HG02884 (cell line): ENCODE data around the gene CDT1.
A peak's percentile ranks its signal among the peaks of the same experiment; 100 is the strongest.

Experiments used
- ATAC-seq: cut with Tn5 transposase; IDR thresholded peaks from one replicate; pipeline ENCODE4 v1.9.1; 2021; ENCODE audit warnings: mild to moderate bottlenecking, moderate library complexity; ENCODE audit not compliant: unreplicated experiment

Gene CDT1

DNA sequence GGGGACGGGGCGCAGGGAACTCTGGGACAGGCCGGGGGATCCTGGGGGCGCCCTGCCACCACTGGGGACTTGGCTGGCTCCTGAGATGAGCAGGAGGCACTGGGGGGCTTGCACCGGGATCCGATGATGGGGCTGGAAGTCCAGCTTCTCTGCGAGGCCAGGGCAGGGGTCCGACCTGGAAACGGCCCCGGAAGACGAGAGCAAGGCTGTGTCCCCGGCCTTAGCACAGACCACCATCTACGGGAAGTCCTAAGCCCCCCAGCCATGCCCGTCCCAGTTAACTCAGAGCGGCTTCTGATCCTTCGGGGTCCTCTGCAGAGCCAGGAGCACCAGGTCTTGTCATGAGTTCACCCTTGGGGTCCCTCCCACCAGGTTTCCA is 573 bp downstream of the CDT1 start:
- no peak for ATAC-seq

GRCh38 chr16:88804552-88805339 is 1.2 kb downstream of the CDT1 start:
- no peak for ATAC-seq

- no peak for ATAC-seq
Observed at GRCh38 chr16:88805340-88805715, 1.7 kb downstream of the CDT1 start.

- ATAC-seq: no peak
Observed at GRCh38 chr16:88805887-88806393, 2.4 kb downstream of the CDT1 start.

- no peak for ATAC-seq
Observed at GRCh38 chr16:88806491-88807111, 3.0 kb downstream of the CDT1 start.

DNA sequence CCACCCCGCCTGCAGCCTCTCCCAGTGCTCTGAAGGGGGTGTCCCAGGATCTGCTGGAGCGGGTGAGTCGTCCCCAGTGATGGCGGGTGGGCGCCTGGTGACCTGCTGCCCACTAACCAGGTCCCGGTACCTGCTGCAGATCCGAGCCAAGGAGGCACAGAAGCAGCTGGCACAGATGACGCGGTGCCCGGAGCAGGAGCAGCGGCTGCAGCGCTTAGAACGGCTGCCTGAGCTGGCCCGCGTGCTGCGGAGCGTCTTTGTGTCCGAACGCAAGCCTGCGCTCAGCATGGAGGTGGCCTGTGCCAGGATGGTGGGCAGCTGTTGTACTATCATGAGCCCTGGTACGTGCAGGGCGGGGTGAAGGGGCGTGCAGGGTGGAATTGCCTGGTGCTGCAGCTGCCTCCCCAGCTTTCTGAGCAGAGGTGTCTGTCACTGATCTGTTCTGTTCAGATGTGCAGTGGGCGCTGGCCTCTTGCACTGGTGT is 3.6 kb downstream of the CDT1 start:
- ATAC-seq: no peak

GRCh38 chr16:88807626-88808453 is 4.3 kb downstream of the CDT1 start:
- ATAC-seq: no peak

GRCh38 chr16:88809068-88809675 is 5.6 kb downstream of the CDT1 start:
- no peak for ATAC-seq

DNA sequence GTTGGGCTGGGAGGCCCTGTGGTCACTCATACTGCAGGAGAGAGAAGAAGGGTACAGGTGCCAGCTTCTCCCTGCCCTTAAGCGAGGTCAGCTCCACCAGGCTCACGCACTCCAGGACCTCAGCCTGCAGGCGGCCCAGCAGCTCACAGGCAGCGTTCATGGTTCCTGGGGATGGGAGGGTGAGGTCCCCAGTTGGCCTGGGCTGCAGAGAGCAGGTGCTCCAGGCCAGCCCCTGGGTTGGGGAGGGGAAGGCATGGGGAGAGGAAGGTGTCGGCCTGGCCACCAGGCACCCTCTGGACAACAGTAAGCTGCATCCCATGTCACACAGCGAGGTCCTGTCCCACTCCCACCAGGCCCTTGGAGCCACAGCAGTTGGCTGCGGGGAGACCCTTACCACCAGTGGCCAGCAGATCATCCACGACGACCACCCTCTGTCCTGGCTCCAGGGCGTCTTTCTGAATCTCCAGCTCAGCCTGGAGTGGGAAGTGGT is 6.1 kb downstream of the CDT1 start:
- ATAC-seq: no peak

DNA sequence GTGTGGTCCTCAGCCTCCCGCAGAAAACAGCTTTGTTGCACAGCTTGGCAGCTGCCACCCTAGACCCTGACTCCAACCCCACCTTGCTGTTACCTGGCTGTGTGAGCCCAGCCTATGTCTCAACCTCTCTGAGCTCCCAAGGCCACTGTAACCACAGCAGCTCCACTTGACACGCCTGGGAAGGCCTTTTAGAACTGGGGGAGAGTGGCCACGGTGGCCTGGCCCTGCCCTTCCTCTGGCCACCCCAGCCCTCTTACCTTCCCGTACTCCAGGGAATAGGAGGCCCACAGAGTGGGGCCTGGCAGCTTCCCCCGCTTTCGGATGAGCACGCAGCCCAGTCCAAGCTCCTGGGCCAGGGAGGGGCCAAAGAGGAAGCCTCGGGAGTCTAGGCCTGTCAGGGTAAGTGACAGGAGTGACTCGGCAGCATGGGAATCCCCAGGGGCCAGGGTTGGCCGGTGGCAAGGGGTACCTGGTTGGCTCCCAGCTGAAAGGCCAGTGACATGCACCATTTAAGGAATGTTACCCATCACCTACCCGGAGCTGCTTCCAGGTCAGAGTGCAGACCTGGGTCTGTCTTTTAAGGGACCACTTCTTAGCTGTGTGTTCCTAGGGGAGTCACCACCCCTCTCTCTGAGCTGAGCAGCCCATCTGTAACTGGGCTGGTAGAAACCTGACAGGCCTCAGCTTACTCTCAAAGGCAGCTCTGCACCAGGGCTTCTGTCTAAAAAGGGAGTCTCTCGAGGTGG is 6.8 kb downstream of the CDT1 start:
- ATAC-seq: no peak

DNA sequence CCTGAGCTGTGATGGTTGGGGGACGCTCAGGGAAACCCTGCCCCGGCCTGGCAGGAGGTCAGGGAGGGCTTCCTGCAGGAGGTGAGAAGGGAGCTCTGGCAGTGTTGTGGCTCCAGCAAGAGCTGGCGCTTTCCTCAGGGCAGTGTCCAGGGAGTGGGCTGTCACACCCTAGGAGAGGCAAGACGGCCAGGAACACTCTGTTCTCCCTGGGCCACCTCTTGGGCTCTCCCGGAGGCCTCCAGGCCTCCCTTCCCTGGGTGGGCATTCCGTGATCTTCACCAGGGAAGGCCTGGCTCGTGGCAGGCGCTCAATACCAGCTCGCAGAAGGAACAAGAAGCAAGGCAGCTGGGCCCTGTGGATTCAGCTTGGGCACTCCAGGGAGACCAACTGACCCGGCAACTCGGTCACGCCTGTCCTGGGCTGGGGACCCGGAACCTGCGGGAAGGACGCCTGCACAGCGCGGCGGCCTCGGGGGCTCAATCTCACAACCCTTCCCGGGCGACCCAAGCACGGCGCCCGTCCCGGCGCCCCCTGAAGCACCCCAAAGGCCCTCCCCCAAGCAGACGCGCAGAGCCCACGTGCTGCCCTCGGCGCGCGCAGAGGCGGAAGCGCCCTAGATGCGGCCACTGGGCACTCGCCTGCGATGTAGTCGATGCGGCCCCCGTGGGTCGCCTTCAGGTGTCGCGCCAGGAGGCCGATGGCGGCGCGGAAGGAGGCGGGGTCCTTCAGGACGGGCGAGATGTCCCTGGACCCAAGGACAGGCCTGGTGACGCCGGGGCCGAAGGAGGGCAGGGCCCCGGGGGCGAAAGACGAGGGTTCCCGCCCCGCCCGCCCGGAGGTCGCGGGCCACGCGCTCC is 7.6 kb downstream of the CDT1 start:
- ATAC-seq: peak; percentile 41

DNA sequence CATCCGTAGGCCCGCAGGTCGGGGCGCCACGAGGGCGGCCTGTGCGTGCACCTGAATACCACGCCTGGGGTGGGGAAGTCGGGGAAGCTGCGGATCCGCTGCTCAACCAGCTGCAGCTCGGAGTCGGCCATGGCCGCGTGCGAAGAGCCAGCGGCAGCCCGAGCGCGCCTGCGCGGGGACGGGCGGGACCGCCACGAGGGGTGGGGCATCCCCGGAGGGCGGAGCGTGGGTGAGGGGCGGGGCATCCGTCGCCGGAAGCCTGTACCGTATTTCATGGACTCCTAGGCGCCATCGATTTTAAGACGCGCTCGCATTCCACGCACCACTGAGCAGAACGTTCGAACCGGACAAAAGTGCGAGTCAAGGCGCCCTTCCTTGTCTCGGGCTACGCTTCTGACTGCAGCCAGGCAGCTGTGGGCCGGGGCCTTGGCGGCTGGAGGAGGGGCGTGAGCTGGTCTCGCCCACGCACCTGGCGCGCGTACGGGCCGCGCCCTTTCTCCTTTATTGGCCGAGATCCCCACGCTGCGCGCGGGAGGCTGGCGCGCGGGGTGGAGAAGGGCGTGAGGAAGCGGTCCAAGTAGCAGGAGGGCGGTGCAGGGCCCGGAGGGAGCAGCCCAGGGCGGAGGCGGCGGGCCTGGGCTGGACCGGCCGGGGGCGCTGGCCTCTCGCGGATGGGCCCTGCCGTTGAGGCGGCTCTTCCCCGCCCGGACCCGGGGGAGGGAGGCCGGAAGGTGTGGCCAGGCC is 8.4 kb downstream of the CDT1 start, which contains the start of gene APRT:
Gene APRT, minus strand, starts transcription at position 160 of the 744 bp plus-strand sequence. Its CDS starts 29 bp downstream, at position 131.
- ATAC-seq: peak; percentile 67

- ATAC-seq: no peak
Observed at GRCh38 chr16:88812513-88813268, 9.1 kb downstream of the CDT1 start.

- no peak for ATAC-seq
Observed at GRCh38 chr16:88813269-88814143, 9.9 kb downstream of the CDT1 start.

DNA sequence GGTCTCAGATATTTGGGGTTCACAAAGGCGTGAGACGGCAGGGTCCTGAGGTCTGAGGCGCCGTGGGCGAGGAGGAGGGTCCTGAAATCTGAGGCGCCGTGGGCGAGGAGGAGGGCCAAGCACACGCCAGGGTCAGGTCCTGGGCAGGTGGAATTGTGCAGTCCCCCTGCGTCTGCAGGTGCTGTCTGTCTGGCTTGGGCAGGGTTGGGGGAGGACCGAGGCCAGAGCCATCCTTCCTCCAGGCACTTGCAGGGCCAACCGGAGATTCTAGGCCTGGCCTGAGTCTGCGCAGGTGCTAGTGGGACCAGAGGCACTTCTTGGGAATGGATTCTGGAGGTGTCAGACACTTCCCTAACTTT is 10.5 kb downstream of the CDT1 start:
- ATAC-seq: no peak

DNA sequence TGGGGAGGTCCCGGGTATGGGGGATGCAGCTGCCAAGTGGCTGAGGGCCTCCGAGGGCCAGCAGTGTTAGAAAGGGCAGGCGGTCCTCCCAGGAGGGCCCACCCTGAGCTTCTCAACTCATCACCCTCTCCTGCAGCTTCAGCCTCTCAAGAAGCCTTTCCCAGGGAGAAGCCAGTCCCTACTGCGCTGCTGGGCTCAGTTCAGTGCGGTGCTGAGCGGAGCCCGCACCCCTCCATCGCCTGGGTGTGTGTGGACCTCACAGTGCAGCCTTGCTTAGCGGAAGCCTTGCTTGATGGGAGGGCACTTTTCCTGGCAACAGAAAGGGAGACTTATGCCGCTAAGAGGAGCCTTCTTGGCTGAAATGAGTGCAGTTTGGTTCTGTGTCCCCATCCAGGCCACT is 11.6 kb downstream of the CDT1 start:
- ATAC-seq: no peak
